H1 (cell line): Measurements from ENCODE around the gene ARHGAP24. TPM values are rescaled to one million over a fixed set of nuclear protein-coding genes. Genes with fewer than 3 reads are reported as not detected.

Experiments used
- FOSL1 ChIP-seq: IDR thresholded peaks from 2 replicates; pipeline ENCODE4 v1.6.1; 2011; ENCODE audit warnings: mild to moderate bottlenecking, low read depth, low read length, moderate library complexity; ENCODE audit not compliant: insufficient read depth
- TAF1 ChIP-seq: IDR thresholded peaks from 2 replicates; pipeline ENCODE4 v1.6.1; 2011; ENCODE audit warnings: mild to moderate bottlenecking, low read depth, low read length
- polyA plus RNA-seq, 7 experiments: library from polyadenylated mRNA; depleted of rRNA in 3 of 7; stranded (reverse) in 5 of 7; unstranded in 2 of 7; fragments of >200 nt in 5 of 7; fragments of 200-250 nt in 2 of 7; gene quantifications; 1 replicate in 5 of 7; 2 replicates in 1 of 7; 4 replicates in 1 of 7; pipeline versions ENCODE4 v1.2.1 to v1.2.3, GENCODE V29; 2011 to 2013; ENCODE audit warnings: missing spikeins in 2 of 7, mixed read lengths in 2 of 7
- total RNA-seq: library from RNA; stranded (reverse); fragmentation: NEBNext Ultra II Directional; extraction: Animal tissue kit (Norgen Biotek cat#: 25700); gene quantifications from 2 replicates; pipeline ENCODE4 v1.2.1, GENCODE V29; 2021

The ARHGAP24 gene
- total and polyA plus RNA-seq, 2 of the 8 experiments (the other 6 are each of a cell fraction or from before 2014, with no cell fraction given): 0.08 to 0.50 TPM

GRCh38 chr4:85452058-85452731, 22.8 kb upstream of the ARHGAP24 start (continued):
- TF ChIP-seq FOSL1 (no peak), TAF1 (no peak)
- TF ChIP-seq, all 59 proteins: peak for 0
